GM23338 (cell line): Measurements from ENCODE around the gene SNTG2. TPM values are rescaled to one million over a fixed set of nuclear protein-coding genes. Genes with fewer than 3 reads are reported as not detected.

Source experiments
- CREB1 ChIP-seq: fragments of 250-450 bp; sonication (Bioruptor Pico); IDR thresholded peaks from 2 replicates; pipeline ENCODE4 v1.5.0; 2020; ENCODE audit warnings: low read depth, mild to moderate bottlenecking, moderate library complexity
- CTCF ChIP-seq, 2 experiments: fragments of 200-600 bp in 1 of 2; sonication (generic) in 1 of 2; conservative IDR thresholded peaks; 2 replicates each; pipeline versions ENCODE4 v1.5.1 to v1.6.1; 2016 to 2017; ENCODE audit warnings: antibody characterized with exemption in 2 of 2, low read depth in 2 of 2, mild to moderate bottlenecking in 2 of 2, moderate library complexity in 1 of 2
- ETS1 ChIP-seq: IDR thresholded peaks from 2 replicates; pipeline ENCODE4 v1.6.1; 2016; ENCODE audit warnings: antibody characterized with exemption
- EZH2 ChIP-seq: fragments of 200-600 bp; sonication (generic); IDR thresholded peaks from one replicate; pipeline ENCODE4 v1.8.0; 2017; ENCODE audit warnings: antibody characterized with exemption, mild to moderate bottlenecking, low read depth; ENCODE audit not compliant: unreplicated experiment
- JUNB ChIP-seq: IDR thresholded peaks from one replicate; pipeline ENCODE4 v1.6.1; 2016; ENCODE audit warnings: antibody characterized with exemption; ENCODE audit not compliant: unreplicated experiment
- NANOG ChIP-seq: IDR thresholded peaks from 2 replicates; pipeline ENCODE4 v1.6.1; 2016; ENCODE audit warnings: antibody characterized with exemption, borderline replicate concordance
- STAT1 ChIP-seq: IDR thresholded peaks from one replicate; pipeline ENCODE4 v1.6.1; 2016; ENCODE audit warnings: antibody characterized with exemption; ENCODE audit not compliant: unreplicated experiment
- ZNF331 ChIP-seq: fragments of 250-450 bp; sonication (Bioruptor Pico); IDR thresholded peaks from 2 replicates; pipeline ENCODE4 v1.5.0; 2020; ENCODE audit warnings: low read depth, mild to moderate bottlenecking, moderate library complexity
- polyA plus RNA-seq: library from polyadenylated mRNA; unstranded; fragments of >200 nt; fragmentation: Nextera tagmentation; extraction: Ambion mirVana; gene quantifications from 2 replicates; pipeline ENCODE4 v1.2.1, GENCODE V29; 2016
- total RNA-seq: library from RNA; depleted of rRNA; stranded (reverse); fragments of >200 nt; shearing (Covaris generic); gene quantifications from 2 replicates; pipeline ENCODE4 v1.2.3, GENCODE V29; 2014
- TF ChIP-seq, protein P1 (sequence below): fragments of 250-450 bp; sonication (Bioruptor Pico); IDR thresholded peaks from 2 replicates; pipeline ENCODE4 v1.5.0; 2020; ENCODE audit warnings: mild to moderate bottlenecking, moderate library complexity

SNTG2 gene
- total and polyA plus RNA-seq, 2 experiments from 2014 or later: 27.5 to 60.4 TPM

DNA sequence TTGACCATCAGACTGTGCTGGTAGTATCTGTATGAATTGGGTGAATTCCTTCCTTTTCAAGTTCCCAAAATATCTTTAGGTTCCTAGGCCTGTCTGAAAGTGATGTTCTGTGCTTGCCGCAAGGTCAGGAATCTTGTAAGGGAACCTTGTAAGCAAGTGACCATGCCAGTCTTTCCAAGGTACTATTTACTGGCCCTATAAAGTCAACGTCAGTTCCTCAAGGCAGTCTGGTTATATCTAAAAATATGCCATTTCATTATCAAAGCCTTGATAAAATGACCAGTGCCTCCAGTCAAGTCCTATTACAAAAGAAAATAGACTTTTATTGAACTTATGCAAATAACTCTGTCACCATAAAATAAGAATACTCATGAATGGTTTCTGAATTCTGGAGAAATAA lies 374.2 kb downstream of the SNTG2 start (continued):
- TF ChIP-seq, protein P1, sequence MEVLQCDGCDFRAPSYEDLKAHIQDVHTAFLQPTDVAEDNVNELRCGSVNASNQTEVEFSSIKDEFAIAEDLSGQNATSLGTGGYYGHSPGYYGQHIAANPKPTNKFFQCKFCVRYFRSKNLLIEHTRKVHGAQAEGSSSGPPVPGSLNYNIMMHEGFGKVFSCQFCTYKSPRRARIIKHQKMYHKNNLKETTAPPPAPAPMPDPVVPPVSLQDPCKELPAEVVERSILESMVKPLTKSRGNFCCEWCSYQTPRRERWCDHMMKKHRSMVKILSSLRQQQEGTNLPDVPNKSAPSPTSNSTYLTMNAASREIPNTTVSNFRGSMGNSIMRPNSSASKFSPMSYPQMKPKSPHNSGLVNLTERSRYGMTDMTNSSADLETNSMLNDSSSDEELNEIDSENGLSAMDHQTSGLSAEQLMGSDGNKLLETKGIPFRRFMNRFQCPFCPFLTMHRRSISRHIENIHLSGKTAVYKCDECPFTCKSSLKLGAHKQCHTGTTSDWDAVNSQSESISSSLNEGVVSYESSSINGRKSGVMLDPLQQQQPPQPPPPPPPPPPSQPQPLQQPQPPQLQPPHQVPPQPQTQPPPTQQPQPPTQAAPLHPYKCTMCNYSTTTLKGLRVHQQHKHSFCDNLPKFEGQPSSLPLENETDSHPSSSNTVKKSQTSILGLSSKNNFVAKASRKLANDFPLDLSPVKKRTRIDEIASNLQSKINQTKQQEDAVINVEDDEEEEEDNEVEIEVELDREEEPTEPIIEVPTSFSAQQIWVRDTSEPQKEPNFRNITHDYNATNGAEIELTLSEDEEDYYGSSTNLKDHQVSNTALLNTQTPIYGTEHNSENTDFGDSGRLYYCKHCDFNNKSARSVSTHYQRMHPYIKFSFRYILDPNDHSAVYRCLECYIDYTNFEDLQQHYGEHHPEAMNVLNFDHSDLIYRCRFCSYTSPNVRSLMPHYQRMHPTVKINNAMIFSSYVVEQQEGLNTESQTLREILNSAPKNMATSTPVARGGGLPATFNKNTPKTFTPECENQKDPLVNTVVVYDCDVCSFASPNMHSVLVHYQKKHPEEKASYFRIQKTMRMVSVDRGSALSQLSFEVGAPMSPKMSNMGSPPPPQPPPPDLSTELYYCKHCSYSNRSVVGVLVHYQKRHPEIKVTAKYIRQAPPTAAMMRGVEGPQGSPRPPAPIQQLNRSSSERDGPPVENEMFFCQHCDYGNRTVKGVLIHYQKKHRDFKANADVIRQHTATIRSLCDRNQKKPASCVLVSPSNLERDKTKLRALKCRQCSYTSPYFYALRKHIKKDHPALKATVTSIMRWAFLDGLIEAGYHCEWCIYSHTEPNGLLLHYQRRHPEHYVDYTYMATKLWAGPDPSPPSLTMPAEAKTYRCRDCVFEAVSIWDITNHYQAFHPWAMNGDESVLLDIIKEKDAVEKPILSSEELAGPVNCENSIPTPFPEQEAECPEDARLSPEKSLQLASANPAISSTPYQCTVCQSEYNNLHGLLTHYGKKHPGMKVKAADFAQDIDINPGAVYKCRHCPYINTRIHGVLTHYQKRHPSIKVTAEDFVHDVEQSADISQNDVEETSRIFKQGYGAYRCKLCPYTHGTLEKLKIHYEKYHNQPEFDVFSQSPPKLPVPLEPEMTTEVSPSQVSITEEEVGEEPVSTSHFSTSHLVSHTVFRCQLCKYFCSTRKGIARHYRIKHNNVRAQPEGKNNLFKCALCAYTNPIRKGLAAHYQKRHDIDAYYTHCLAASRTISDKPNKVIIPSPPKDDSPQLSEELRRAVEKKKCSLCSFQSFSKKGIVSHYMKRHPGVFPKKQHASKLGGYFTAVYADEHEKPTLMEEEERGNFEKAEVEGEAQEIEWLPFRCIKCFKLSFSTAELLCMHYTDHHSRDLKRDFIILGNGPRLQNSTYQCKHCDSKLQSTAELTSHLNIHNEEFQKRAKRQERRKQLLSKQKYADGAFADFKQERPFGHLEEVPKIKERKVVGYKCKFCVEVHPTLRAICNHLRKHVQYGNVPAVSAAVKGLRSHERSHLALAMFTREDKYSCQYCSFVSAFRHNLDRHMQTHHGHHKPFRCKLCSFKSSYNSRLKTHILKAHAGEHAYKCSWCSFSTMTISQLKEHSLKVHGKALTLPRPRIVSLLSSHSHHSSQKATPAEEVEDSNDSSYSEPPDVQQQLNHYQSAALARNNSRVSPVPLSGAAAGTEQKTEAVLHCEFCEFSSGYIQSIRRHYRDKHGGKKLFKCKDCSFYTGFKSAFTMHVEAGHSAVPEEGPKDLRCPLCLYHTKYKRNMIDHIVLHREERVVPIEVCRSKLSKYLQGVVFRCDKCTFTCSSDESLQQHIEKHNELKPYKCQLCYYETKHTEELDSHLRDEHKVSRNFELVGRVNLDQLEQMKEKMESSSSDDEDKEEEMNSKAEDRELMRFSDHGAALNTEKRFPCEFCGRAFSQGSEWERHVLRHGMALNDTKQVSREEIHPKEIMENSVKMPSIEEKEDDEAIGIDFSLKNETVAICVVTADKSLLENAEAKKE (CRISPR knock-in tag): no peak
- no peak for TF ChIP-seq JUNB
- TF ChIP-seq ZNF331: no peak
- TF ChIP-seq CREB1: no peak
- TF ChIP-seq ETS1: no peak
- no peak for TF ChIP-seq NANOG
- TF ChIP-seq CTCF (conservative IDR thresholded peaks at IDR 0.05; ENCODE audit: low read depth in 2 of 2): no peak
- no peak for TF ChIP-seq EZH2
- no peak for TF ChIP-seq STAT1
